Measurements from ENCODE around the gene LCT.
"Not testable (repeated sequence)": the region's sequence is repeated elsewhere in the genome, so short reads cannot be mapped to it uniquely, and the experiment has no call there.

Gene LCT

GRCh38 chr2:135826544-135826943 is 10.4 kb downstream of the LCT start:
- ATAC-seq (replicated peaks; ENCODE audit: extremely low read depth, poor library complexity, severe bottlenecking) = no peak
- H3K9me3 Mint-ChIP-seq = peaks cover 7% of the 10 kb centered on the region
- no peaks in the 10 kb centered on the region for H3K4me1 Mint-ChIP-seq
- no peak for DNase-seq (ENCODE audit: low spot score in 2 of 2)
- no peak overlapping the region for H3K4me3 Mint-ChIP-seq
- no peaks in the 10 kb centered on the region for H3K27me3 Mint-ChIP-seq
- H3K36me3 Mint-ChIP-seq (ENCODE audit: insufficient read depth) = no peaks in the 10 kb centered on the region
- H3K27ac Mint-ChIP-seq (ENCODE audit: low read depth) = no peak overlapping the region

DNA sequence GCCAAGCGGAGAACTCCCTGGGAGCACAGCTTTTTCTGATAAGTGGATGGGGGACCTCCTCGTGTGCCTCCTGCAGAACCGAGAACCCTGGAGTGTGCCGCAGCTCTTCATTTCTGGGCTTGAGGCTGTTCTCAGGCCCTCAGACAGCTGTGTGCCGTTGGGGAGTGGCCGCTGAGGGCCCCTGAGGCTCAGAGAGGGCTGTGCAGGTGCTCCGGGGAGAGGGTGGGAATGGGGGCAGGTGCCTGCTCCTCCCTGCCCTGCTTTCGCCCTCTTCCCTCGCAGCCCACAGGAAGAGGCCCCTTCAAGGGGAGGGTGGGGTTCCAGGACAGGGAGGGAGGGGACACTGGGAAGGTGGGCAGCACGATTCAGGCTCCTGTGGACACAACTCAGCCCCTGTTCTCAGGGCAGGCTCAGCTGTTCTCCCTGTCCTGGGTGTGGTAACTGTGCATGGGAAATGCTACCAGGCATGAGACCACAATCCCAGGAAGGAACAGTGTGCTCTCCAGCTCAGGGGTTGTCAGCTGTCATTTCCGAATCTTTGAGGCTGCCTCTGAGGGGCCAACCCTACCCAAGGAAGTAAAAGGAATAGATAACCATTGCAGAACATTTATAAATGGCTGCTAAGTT is 11.3 kb downstream of the LCT start:
- no peaks in the 10 kb centered on the region for H3K27me3 Mint-ChIP-seq
- H3K36me3 Mint-ChIP-seq (ENCODE audit: insufficient read depth) = no peaks in the 10 kb centered on the region
- H3K9me3 Mint-ChIP-seq = peaks cover 7% of the 10 kb centered on the region
- no peaks in the 10 kb centered on the region for H3K4me1 Mint-ChIP-seq
- DNase-seq (ENCODE audit: low spot score in 2 of 2) = no peak
- H3K27ac Mint-ChIP-seq (ENCODE audit: low read depth) = no peak overlapping the region
- ATAC-seq (replicated peaks; ENCODE audit: extremely low read depth, poor library complexity, severe bottlenecking) = no peak
- no peak overlapping the region for H3K4me3 Mint-ChIP-seq

DNA sequence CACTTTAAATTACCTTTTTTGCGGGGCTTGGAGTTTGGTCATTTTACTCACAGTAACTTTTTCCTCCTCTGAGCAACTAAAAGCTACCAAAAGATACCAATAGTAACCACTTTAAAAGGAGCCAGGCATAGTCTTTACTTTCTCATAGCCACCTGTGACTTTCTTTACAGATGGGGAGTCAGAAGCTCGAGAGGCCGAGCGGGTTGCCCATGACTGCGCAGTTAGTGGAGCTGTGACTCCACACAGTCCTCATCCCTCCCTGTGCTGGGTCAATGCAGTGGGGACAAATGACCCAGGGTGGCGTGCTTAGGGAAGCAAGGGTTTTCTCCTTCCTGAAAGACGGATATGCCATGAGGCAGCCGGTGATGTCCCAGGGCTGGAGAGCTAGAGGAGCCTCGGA is 11.9 kb downstream of the LCT start:
- ATAC-seq (replicated peaks; ENCODE audit: extremely low read depth, poor library complexity, severe bottlenecking) (no peak), DNase-seq (ENCODE audit: low spot score in 2 of 2) (no peak)
- peaks cover 5% of the 10 kb centered on the region for H3K4me1 Mint-ChIP-seq
- no peak overlapping the region for H3K4me3 Mint-ChIP-seq
- peaks cover 7% of the 10 kb centered on the region for H3K9me3 Mint-ChIP-seq
- H3K27ac Mint-ChIP-seq (ENCODE audit: low read depth) = no peak overlapping the region
- no peaks in the 10 kb centered on the region for H3K27me3 Mint-ChIP-seq
- no peaks in the 10 kb centered on the region for H3K36me3 Mint-ChIP-seq (ENCODE audit: insufficient read depth)

- peaks cover 6% of the 10 kb centered on the region for H3K4me1 Mint-ChIP-seq
- no peaks in the 10 kb centered on the region for H3K36me3 Mint-ChIP-seq (ENCODE audit: insufficient read depth)
- H3K9me3 Mint-ChIP-seq = peaks cover 7% of the 10 kb centered on the region
- ATAC-seq (replicated peaks; ENCODE audit: extremely low read depth, poor library complexity, severe bottlenecking) (no peak), DNase-seq (ENCODE audit: low spot score in 2 of 2) (no peak)
- no peak overlapping the region for H3K27ac Mint-ChIP-seq (ENCODE audit: low read depth)
- H3K27me3 Mint-ChIP-seq = no peaks in the 10 kb centered on the region
- no peak overlapping the region for H3K4me3 Mint-ChIP-seq
Measured at GRCh38 chr2:135822855-135823254, 14.1 kb downstream of the LCT start.

- H3K36me3 Mint-ChIP-seq (ENCODE audit: insufficient read depth) = no peaks in the 10 kb centered on the region
- ATAC-seq (replicated peaks; ENCODE audit: extremely low read depth, poor library complexity, severe bottlenecking) = no peak
- H3K4me3 Mint-ChIP-seq = no peak overlapping the region
- no peak overlapping the region for H3K27ac Mint-ChIP-seq (ENCODE audit: low read depth)
- H3K9me3 Mint-ChIP-seq = peaks cover 7% of the 10 kb centered on the region
- peaks cover 6% of the 10 kb centered on the region for H3K4me1 Mint-ChIP-seq
- no peak for DNase-seq (ENCODE audit: low spot score in 2 of 2)
- no peaks in the 10 kb centered on the region for H3K27me3 Mint-ChIP-seq
Measured at GRCh38 chr2:135821190-135821589, 15.8 kb downstream of the LCT start.

DNA sequence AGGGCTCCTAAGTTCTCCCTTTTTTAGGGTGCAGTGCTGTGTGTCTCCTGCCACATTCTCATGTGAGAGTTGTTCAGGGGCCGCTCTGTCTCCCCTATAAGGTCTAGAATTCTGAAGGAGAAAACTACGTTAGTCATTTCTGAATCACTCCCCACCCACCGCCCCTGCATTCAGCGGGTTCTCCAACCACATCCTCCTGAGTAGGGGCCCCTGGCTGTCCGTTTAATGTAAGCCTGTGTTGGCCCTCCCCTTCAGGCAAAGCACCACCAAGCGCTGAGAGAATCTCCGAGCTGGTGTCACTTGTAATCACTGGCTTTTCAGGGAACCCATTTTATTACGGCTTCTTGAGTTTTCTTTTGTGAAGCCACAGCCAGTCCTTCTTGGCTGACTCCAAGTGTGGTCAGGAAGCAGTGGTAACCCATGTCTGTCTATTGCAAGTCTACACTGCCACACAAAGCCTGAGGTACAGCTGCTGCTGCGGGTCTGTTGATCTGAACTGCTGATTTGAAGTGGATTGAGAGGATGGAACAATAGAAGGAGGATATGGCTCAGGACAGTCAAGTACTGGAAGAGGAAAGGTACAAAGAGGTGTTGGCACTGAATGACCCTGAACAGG is 16.9 kb downstream of the LCT start:
- H3K4me3 Mint-ChIP-seq = peak overlapping the region; percentile 19
- no peaks in the 10 kb centered on the region for H3K36me3 Mint-ChIP-seq (ENCODE audit: insufficient read depth)
- no peak overlapping the region for H3K27ac Mint-ChIP-seq (ENCODE audit: low read depth)
- DNase-seq (ENCODE audit: low spot score in 2 of 2) (peak in 1 of 2 donors; percentile 36), ATAC-seq (replicated peaks; ENCODE audit: extremely low read depth, poor library complexity, severe bottlenecking) (peak; percentile 83)
- no peaks in the 10 kb centered on the region for H3K27me3 Mint-ChIP-seq
- H3K9me3 Mint-ChIP-seq = peaks cover 7% of the 10 kb centered on the region
- peaks cover 6% of the 10 kb centered on the region for H3K4me1 Mint-ChIP-seq

DNA sequence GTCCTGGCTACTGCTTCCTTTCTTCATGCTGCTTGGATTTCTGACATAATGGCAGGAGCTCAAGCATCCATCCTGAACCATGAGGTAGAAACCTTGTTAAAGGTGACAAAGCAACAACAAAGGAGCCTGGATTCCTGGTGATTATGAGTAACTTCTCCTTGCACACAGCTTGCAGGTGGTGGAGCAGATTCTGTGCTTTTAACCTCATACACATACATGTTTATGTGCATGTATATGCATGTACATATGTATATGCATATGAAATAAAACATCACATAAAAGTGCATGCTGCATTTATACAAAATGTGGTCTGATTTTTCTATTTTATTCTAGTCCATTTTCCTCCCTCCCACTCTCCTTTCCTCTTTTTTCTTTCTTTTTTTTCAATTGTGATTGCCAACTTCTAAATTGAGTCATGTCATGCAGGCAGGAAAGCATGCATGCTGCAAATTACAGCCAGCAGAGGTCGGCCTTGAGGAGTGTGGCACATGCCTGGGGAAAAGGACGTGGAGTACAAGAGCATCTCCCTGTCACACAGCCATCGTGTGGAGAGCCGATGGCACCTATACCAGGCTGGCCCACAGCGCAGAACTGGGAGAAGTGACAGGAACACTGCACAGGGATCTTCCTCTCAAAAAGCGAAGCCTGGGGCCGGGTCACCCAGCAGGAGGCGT is 17.9 kb downstream of the LCT start:
- H3K9me3 Mint-ChIP-seq = peaks cover 7% of the 10 kb centered on the region
- ATAC-seq (replicated peaks; ENCODE audit: extremely low read depth, poor library complexity, severe bottlenecking) (no peak), DNase-seq (ENCODE audit: low spot score in 2 of 2) (no peak)
- H3K27me3 Mint-ChIP-seq = no peaks in the 10 kb centered on the region
- H3K4me1 Mint-ChIP-seq = peaks cover 6% of the 10 kb centered on the region
- H3K36me3 Mint-ChIP-seq (ENCODE audit: insufficient read depth) = no peaks in the 10 kb centered on the region
- no peak overlapping the region for H3K4me3 Mint-ChIP-seq
- no peak overlapping the region for H3K27ac Mint-ChIP-seq (ENCODE audit: low read depth)

DNA sequence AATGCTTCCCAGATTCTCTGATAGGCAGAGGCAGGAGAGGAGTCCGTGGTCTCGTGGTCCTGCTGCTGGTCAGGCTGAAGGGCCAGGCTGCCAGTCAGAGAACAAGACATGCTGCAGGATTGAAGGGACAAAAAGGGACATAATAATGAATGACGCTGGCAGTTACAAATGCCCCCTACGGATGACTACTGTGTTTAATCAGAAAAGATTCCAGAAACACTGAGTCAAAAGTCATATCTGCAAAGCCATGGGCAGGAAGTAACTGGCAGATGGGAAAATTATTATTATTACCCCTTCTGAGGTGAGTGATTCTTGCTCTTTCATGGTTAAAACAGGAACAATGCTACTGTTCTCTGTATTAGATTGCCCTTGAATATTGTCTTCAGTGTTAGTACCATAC is 19.0 kb downstream of the LCT start:
- no peaks in the 10 kb centered on the region for H3K27me3 Mint-ChIP-seq
- ATAC-seq (replicated peaks; ENCODE audit: extremely low read depth, poor library complexity, severe bottlenecking) (no peak), DNase-seq (ENCODE audit: low spot score in 2 of 2) (no peak)
- no peak overlapping the region for H3K27ac Mint-ChIP-seq (ENCODE audit: low read depth)
- no peak overlapping the region for H3K4me3 Mint-ChIP-seq
- H3K36me3 Mint-ChIP-seq (ENCODE audit: insufficient read depth) = no peaks in the 10 kb centered on the region
- peaks cover 3% of the 10 kb centered on the region for H3K9me3 Mint-ChIP-seq
- peaks cover 6% of the 10 kb centered on the region for H3K4me1 Mint-ChIP-seq

DNA sequence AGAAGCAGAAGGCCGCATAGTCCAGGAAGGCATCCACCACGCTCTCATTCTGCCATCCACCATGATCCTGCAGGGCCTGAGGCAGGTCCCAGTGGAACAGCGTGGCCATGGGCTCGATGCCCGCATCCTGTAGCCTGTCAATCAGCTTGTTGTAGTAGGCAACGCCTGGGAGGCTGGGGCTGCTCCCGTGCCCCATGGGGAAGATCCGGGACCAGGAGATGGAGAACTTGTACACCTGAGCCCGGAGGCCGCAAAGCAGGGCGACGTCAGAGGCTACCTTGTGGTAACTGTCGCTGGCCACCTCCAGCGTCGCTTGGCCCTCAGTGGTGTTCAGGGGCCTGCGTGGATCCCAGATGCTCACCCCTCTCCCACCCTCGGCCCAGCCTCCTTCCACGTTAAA is 19.5 kb downstream of the LCT start:
- H3K9me3 Mint-ChIP-seq = no peaks in the 10 kb centered on the region
- peaks cover 6% of the 10 kb centered on the region for H3K4me1 Mint-ChIP-seq
- DNase-seq (ENCODE audit: low spot score in 2 of 2) (no peak), ATAC-seq (replicated peaks; ENCODE audit: extremely low read depth, poor library complexity, severe bottlenecking) (no peak)
- H3K27ac Mint-ChIP-seq (ENCODE audit: low read depth) = no peak overlapping the region
- no peaks in the 10 kb centered on the region for H3K27me3 Mint-ChIP-seq
- no peaks in the 10 kb centered on the region for H3K36me3 Mint-ChIP-seq (ENCODE audit: insufficient read depth)
- no peak overlapping the region for H3K4me3 Mint-ChIP-seq

- no peak overlapping the region for H3K27ac Mint-ChIP-seq (ENCODE audit: low read depth)
- H3K4me3 Mint-ChIP-seq = no peak overlapping the region
- no peaks in the 10 kb centered on the region for H3K9me3 Mint-ChIP-seq
Measured at GRCh38 chr2:135815269-135815668, 21.7 kb downstream of the LCT start.

GRCh38 chr2:135812907-135813511 is 24.0 kb downstream of the LCT start:
- Mint-ChIP-seq H3K4me1 (no peaks in the 10 kb centered on the region), H3K9me3 (no peaks in the 10 kb centered on the region), H3K27ac (ENCODE audit: low read depth) (no peak overlapping the region), H3K4me3 (no peak overlapping the region), H3K36me3 (ENCODE audit: insufficient read depth) (no peaks in the 10 kb centered on the region), H3K27me3 (no peaks in the 10 kb centered on the region)
- DNase-seq (ENCODE audit: low spot score in 2 of 2) (no peak), ATAC-seq (replicated peaks; ENCODE audit: extremely low read depth, poor library complexity, severe bottlenecking) (no peak)

More at GRCh38 chr2:135815269-135815668, 21.7 kb downstream of the LCT start:
- Mint-ChIP-seq H3K27me3 (no peaks in the 10 kb centered on the region), H3K4me1 (peaks cover 3% of the 10 kb centered on the region), H3K36me3 (ENCODE audit: insufficient read depth) (no peaks in the 10 kb centered on the region)
- ATAC-seq (replicated peaks; ENCODE audit: extremely low read depth, poor library complexity, severe bottlenecking) (no peak), DNase-seq (ENCODE audit: low spot score in 2 of 2) (no peak)

DNA sequence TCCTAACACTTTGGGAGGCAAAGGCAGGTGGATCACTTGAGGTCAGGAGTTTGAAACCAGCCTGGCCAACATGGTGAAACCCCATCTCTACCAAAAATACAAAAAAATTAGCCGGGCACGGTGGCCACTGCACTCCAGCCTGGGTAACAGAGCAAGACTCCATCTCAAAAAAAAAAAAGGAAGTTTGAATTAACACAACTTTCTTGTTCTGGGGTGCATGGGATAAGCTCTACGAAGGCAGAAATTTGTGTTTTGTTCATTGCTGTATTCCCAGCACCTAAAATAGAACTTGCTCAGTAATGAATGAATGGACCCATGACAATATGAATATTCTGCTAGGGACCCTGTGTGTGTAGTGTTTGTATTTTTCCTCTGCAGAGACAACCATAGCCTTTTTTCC is 29.1 kb downstream of the LCT start:
- not testable (repeated sequence) for H3K9me3 Mint-ChIP-seq; H3K27ac Mint-ChIP-seq (ENCODE audit: low read depth); H3K27me3 Mint-ChIP-seq; ATAC-seq (replicated peaks; ENCODE audit: extremely low read depth, poor library complexity, severe bottlenecking); DNase-seq (ENCODE audit: low spot score in 2 of 2); H3K36me3 Mint-ChIP-seq (ENCODE audit: insufficient read depth); H3K4me3 Mint-ChIP-seq; H3K4me1 Mint-ChIP-seq

DNA sequence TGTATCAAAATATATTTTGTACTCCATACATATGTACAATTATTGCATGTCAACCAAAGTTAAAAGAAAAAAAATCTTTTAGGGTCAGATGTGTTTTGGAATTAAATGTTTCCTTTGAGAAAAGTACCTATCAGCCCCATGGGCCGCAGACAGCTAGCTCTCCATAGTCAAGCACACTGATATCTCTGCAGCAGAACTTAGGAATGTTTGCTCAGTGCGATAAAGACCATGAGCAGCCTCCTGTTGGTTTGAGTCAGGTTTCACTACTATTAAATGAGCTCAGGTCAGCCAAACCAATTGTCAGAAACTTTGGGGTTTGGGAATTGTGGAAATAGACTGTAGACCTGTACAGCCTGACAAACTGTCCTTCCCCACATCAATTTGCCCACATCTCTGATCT is 33.7 kb downstream of the LCT start:
- DNase-seq (ENCODE audit: low spot score in 2 of 2) = no peak
- Mint-ChIP-seq H3K27me3 (no peaks in the 10 kb centered on the region), H3K36me3 (ENCODE audit: insufficient read depth) (no peaks in the 10 kb centered on the region), H3K4me1 (no peaks in the 10 kb centered on the region), H3K27ac (ENCODE audit: low read depth) (no peak overlapping the region), H3K9me3 (peaks cover 4% of the 10 kb centered on the region), H3K4me3 (no peak overlapping the region)
- no peak for ATAC-seq (replicated peaks; ENCODE audit: extremely low read depth, poor library complexity, severe bottlenecking)

All from central memory CD8-positive, alpha-beta T cell (primary cell).